Cardiac muscle cell (in vitro differentiated cells and primary cell): Measurements from ENCODE around the gene PRDM4. TPM values are rescaled to one million over a fixed set of nuclear protein-coding genes. Genes with fewer than 3 reads are reported as not detected.

Source experiments
- DNase-seq, 2 donors: peaks; one replicate each; pipeline versions ENCODE4 v3.0.0 to v3.0.0-alpha.2; 2010 to 2017; ENCODE audit warnings: low read depth in 1 of 2, low spot score in 1 of 2
- H3K27ac ChIP-seq: fragments of 200-600 bp; sonication (generic); 2 replicates; pipeline ENCODE4 v1.5.1; 2016
- H3K27me3 ChIP-seq: fragments of 200-600 bp; sonication (generic); 2 replicates; pipeline ENCODE4 v1.6.0; 2016; ENCODE audit warnings: control low read depth
- H3K36me3 ChIP-seq: fragments of 200-600 bp; sonication (generic); 2 replicates; pipeline ENCODE4 v1.5.1; 2016; ENCODE audit warnings: control low read depth
- H3K4me1 ChIP-seq: fragments of 200-600 bp; sonication (generic); 2 replicates; pipeline ENCODE4 v1.8.1; 2017; ENCODE audit warnings: low read depth, mild to moderate bottlenecking, mixed run types
- H3K4me3 ChIP-seq: fragments of 200-600 bp; sonication (generic); 2 replicates; pipeline ENCODE4 v1.5.1; 2016; ENCODE audit warnings: mild to moderate bottlenecking
- H3K9me3 ChIP-seq: fragments of 200-600 bp; sonication (generic); 2 replicates; pipeline ENCODE4 v1.5.1; 2017; ENCODE audit warnings: low read depth, mild to moderate bottlenecking, control low read depth
- CTCF ChIP-seq: IDR thresholded peaks from 2 replicates; pipeline ENCODE4 v1.5.1; 2012; ENCODE audit warnings: low read depth, mild to moderate bottlenecking, low read length
- polyA plus RNA-seq: library from polyadenylated mRNA; unstranded; fragments of >200 nt; fragmentation: Nextera tagmentation; extraction: Ambion mirVana; gene quantifications from 2 replicates; pipeline ENCODE4 v1.2.1, GENCODE V29; 2016
- total RNA-seq: library from RNA; depleted of rRNA; stranded (reverse); fragments of >200 nt; gene quantifications from 2 replicates; pipeline ENCODE4 v1.2.3, GENCODE V29; 2016

Gene PRDM4
- total and polyA plus RNA-seq, 2 experiments from 2014 or later = 10.2 to 21.0 TPM

DNA sequence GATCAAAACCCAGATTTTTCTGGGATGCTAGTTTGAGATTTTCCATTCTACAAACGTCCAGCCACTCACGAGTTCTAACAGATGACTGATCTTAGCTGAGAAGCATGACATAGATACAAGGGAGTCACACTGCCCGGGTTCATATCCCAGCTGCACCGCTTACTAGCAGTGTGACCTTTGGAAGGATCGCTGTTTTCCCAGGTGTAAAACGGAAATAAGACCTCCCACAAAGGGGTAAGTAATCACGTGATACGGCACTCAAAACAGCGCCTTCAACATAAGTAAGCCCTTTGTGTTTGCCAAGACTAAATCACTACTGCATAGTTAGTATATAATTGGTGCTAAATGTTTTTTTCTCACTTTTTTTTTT is 76.0 kb downstream of the PRDM4 start:
- H3K36me3 ChIP-seq = peaks cover 19% of the 10 kb centered on the region
- H3K4me1 ChIP-seq = peaks cover 2% of the 10 kb centered on the region
- TF ChIP-seq CTCF = no peak
- H3K27ac ChIP-seq = no peak overlapping the region
- no peaks in the 10 kb centered on the region for H3K9me3 ChIP-seq
- no peaks in the 10 kb centered on the region for H3K27me3 ChIP-seq
- DNase-seq = peak in 1 of 2 donors; percentile 46
- H3K4me3 ChIP-seq = peak overlapping the region; percentile 71

DNA sequence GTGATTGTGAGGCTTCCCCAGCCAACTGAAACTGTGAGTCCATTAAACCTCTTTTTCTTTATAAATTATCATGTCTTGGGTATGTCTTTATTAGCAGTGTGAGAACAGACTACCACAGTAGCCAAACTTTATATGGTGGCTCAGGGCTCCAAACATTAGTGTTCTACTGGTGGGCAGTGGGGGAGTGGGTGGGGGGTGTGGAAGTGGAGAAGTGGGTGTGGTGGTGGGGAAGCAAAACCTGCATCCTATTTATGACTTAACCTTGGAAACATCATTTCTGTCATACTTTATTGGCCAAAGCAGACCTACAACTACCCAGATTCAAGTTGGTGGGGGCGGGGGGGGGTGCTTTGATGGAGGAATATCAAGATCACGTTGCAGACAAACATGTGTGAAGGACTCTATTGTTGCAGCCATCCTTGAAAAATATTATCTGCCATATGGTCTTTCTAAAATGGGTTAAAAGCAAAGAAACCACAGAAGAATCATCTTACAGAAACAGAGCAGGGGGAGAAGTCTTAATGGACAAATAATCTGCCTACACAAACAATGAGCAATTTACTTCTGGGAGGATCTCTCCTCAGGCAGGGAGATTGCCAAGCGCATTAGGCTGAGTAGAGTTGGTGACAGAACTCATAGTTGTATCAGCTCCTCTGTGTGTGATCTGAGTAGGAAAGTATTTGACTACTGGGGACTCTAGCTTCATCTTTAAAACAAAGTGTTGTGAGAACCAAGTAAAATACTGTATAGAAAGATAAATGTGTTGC is 76.7 kb downstream of the PRDM4 start:
- no peak overlapping the region for H3K27ac ChIP-seq
- H3K4me3 ChIP-seq = no peak overlapping the region
- peak in 1 of 2 donors; percentile 17 for DNase-seq
- H3K27me3 ChIP-seq = no peaks in the 10 kb centered on the region
- no peaks in the 10 kb centered on the region for H3K9me3 ChIP-seq
- peaks cover 9% of the 10 kb centered on the region for H3K4me1 ChIP-seq
- peaks cover 11% of the 10 kb centered on the region for H3K36me3 ChIP-seq
- no peak for TF ChIP-seq CTCF

Other genes with a start within 250 kb of the PRDM4 start
- gene PWP1, start 75.3 kb downstream of the PRDM4 start, total RNA-seq = 89.8 and 123 TPM in 2 replicates
- gene PWP1, start 75.3 kb downstream of the PRDM4 start, polyA plus RNA-seq = 44.6 and 55.9 TPM in 2 replicates
- not detected in 2 replicates for gene ASCL4, start 13.6 kb upstream of the PRDM4 start, total RNA-seq
- gene ASCL4, start 13.6 kb upstream of the PRDM4 start, polyA plus RNA-seq = not detected in 2 replicates